Measurements from ENCODE around the gene ZBTB20. TPM values are rescaled to one million over a fixed set of nuclear protein-coding genes. Genes with fewer than 3 reads are reported as not detected.

ZBTB20 gene
- total RNA-seq, 4 donors from 2014 or later: 46.1 to 102 (median 81.9) TPM

GRCh38 chr3:114878114-114878839 is 268.8 kb downstream of the ZBTB20 start:
- ATAC-seq (ENCODE audit: low FRiP score) (no peak), DNase-seq (ENCODE audit: low spot score) (no peak)
- no peak for TF ChIP-seq CTCF (IDR thresholded peaks at IDR 0.05)

- ATAC-seq (ENCODE audit: low FRiP score): no peak
- TF ChIP-seq CTCF (IDR thresholded peaks at IDR 0.05): no peak
- no peak for DNase-seq (ENCODE audit: low spot score)
These were observed 269.5 kb downstream of the ZBTB20 start for GRCh38 chr3:114877378-114878113.

DNA sequence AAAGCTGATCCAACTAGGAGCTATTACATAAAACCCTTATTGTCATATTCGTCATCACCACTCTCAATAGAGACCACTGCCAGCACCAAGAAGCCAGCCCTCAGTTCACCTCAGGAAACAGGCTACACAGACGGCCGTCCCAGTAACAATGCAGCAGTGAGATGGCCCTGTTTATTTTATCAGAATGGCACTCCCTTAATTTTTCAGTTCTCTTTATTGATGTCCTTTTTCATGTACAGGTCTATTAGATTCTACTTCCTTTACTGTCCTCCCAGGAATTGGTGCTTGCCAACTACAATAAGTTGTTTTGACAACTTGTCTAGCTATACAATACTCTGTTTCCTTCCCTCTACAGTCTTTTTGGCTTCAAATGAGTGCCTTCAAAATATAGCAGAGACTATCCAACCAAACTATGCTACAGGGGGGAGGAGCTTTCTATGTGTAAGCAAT is 272.5 kb downstream of the ZBTB20 start:
- no peak for TF ChIP-seq CTCF (IDR thresholded peaks at IDR 0.05)
- DNase-seq (ENCODE audit: low spot score) (no peak), ATAC-seq (ENCODE audit: low FRiP score) (no peak)

DNA sequence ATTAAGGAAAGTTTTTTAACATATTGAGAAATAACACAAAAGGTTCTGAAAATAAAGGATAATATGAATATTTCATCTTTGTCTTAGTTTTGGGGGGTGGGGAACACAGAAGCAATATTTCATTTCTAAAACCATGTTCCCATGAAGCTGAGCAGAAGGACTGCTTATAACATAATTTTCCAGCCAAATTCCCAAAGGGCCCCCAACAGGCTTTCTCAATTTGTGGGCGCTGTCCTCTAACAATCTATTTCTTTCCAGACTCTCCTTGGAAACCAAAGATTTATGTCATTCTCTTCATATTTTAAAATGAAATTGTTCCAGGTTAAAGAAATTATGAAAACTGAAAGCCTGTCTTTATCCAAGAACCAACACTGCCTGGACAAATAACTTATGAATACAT is 273.5 kb downstream of the ZBTB20 start:
- no peak for ATAC-seq (ENCODE audit: low FRiP score)
- no peak for TF ChIP-seq CTCF (IDR thresholded peaks at IDR 0.05)
- DNase-seq (ENCODE audit: low spot score): no peak

- no peak for DNase-seq (ENCODE audit: low spot score)
- TF ChIP-seq CTCF (IDR thresholded peaks at IDR 0.05): no peak
- ATAC-seq (ENCODE audit: low FRiP score): no peak
These were observed 274.5 kb downstream of the ZBTB20 start for GRCh38 chr3:114872588-114872987.

DNA sequence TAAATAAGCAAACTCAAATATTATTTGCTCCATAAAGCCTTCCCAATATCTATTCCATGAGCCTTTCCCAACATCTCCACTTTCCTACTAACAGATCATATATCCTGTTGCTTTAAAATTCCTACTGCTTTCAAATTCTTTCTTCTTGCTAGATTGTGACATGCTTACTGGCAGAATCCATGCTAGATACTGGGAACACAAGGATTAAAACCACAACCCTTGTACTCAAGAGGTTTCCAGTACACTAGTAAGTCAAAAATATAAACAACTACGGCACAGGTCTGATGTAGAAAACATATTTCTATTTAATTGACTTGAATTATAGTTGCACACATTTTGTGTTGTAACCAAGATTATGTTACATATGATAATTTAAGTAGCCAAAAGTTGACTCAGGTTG is 275.0 kb downstream of the ZBTB20 start:
- TF ChIP-seq CTCF (IDR thresholded peaks at IDR 0.05): no peak
- no peak for ATAC-seq (ENCODE audit: low FRiP score)
- no peak for DNase-seq (ENCODE audit: low spot score)

Measured in omental fat pad (tissue), 4 donors.